GM19035 (cell line): ENCODE data around the gene COX4I2.
A peak's percentile ranks its signal among the peaks of the same experiment; 100 is the strongest.
"Not testable (repeated sequence)": the region's sequence is repeated elsewhere in the genome, so short reads cannot be mapped to it uniquely, and the experiment has no call there.

Experiments used
- ATAC-seq: cut with Tn5 transposase; IDR thresholded peaks from one replicate; pipeline ENCODE4 v1.9.1; 2021; ENCODE audit not compliant: unreplicated experiment

The COX4I2 gene

DNA sequence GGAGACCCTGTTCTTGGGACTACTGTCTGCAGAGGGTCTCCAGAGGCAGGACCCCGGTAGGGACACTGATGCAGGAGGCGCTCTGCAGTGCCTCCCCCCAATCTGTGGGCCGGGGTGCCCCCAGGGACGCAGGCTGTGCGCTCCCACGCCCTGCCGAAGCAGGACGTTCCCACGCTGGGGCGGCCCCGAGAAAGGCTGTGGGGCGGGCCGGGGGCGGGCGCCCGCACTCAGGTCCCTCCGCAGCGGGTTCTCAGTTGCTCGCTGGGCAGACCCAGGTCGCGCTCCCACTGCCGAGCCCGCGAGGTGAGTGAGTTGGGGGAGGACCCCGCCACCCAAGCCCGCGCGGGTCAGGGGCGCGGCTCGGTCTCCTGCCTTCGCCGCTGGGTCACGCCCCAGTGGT is at the start of gene COX4I2:
COX4I2 (plus strand) TSS at position 253 of the 400 bp plus-strand sequence. CDS start 1,106 bp downstream, outside the sequence.
- no peak for ATAC-seq

DNA sequence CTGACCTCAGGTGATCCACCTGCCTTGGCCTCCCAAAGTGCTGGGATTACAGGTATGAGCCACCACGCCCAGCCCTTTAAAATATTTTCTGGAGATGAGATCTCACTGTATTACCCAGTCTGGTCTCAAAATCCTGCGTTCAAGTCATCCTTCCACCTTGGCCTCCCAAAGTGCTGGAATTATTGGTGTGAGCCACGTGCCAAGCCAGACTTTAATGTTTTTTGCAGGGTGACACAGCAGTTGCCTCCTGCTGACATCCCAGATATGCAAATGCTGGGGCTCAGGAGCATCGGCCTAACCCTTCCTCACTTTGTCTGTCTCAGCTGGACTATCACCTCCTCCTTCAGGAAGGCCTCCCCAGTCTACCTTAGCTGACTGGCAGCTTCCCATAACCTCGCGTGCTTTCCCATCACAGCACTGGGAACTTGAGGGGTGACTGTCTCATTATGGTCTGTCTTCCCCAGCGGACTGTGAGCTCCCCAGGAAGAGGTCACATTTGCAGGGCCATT is 46.9 kb upstream of the COX4I2 start:
- ATAC-seq = no peak

DNA sequence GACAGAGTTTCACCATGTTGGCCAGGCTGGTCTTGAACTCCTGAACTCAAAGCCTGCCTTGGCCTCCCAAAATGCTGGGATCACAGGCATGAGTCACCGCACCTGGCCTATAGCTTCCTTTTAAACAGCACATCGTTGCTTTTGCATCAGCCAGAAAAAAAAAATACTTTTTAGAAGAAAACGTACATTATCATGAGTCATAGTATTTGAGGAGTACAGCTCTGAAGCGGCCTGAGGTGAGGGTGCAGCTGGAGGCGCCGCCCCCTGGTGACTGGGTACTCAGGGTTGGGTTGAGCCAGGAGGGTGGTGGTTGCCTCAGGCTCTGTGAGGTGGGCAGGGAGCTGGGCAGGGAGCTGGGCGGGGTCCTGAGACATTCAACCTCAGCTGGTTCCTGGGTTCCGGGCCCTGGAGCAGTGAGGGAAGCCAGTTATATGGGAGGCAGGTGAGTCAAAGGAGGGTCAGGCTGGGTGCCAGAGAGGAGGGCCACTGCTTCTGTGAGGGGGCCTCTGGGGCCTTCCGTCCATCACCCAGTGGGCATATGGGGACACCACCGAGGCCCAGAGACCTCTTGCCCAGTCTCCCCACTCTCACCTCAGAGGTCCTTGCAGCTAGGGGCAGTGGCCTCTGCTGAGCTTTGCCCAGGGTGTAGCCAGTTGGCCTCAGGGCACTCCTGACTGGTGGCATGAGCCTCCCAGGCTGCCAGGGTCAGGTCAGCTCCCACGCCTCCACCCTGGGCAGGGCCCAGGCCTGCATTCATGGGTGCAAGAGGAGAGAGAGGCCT is 44.3 kb upstream of the COX4I2 start:
- no peak for ATAC-seq

DNA sequence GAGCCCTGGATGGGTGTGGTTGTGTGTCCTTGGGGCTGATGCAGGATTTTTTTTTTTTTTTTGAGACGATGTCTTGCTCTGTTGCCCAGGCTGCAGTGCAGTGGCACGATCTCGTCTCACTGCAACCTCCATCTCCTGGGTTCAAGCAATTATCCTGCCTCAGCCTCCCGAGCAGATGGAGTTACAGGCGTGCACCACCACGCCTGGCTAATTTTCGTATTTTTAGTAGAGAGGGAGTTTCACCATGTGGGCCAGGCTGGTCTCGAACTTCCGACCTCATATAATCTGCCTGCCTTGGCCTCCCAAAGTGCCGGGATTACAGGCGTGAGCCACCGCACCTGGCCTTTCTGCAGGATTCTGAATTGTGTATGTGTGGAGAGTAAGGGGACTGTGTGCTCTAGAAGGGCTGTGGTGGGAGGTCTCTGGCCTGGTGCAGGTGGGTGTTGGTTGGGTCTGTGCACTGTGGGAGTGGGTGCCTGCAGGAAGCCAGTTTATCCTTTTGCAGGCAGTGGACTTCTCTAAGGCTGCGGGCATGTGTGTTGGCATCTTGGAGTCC is 43.6 kb upstream of the COX4I2 start:
- no peak for ATAC-seq

GRCh38 chr20:31594558-31595379 is 42.9 kb upstream of the COX4I2 start:
- no peak for ATAC-seq

DNA sequence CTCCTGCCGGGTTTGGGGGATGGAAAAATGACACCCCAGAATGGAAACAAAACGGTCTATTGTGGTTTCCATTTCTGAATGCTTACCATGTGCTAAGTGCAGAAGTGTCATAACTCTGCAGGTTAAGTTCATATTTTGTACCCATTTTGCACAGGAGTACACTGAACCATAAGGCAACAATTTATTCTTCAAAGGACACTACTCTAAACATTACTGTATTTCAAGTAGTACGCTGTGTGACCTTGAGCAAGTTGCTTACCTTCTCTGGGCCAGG is 42.4 kb upstream of the COX4I2 start:
- no peak for ATAC-seq

DNA sequence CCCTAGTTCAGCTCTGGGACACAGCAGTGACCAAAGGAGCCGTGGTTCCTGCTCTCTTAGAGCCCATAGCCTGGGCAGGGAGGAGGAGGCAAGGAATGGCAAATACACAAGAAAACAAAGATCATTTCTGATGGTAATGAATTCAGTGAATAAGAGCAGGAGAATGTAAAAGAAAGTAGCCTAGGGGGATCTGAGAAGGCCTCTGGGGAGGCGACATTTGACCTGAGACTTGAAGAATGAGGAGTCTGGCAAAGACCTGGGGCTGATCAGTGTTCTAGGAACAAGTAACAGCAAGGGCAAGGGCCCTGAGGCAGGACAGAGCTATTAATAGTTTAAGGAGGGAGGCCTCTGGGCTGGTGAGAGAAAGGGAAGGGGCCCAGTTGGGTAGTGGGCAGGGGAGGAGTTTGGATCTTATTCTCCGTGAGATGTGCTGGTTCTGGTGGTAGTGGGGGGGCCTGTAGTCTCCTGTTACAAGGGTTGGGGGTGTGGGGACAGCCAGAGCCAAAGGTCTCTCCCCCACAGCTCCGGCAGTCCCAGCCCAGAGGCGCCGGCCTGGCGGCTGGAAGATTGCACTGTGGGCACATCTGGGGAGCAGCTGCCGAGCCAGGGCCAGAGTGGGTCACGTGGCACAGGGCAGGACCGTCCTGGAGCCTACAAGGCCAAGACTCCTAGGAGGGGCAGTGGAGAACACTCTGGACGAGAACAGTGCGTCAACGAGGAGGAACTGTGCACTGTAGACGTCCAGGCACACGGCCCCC is 41.9 kb upstream of the COX4I2 start:
- no peak for ATAC-seq

GRCh38 chr20:31596412-31596715 is 41.3 kb upstream of the COX4I2 start:
- ATAC-seq = not testable (repeated sequence)

- ATAC-seq = no peak
Observed at GRCh38 chr20:31596831-31597480, 40.8 kb upstream of the COX4I2 start.

- no peak for ATAC-seq
Observed at GRCh38 chr20:31597481-31597855, 40.2 kb upstream of the COX4I2 start.

DNA sequence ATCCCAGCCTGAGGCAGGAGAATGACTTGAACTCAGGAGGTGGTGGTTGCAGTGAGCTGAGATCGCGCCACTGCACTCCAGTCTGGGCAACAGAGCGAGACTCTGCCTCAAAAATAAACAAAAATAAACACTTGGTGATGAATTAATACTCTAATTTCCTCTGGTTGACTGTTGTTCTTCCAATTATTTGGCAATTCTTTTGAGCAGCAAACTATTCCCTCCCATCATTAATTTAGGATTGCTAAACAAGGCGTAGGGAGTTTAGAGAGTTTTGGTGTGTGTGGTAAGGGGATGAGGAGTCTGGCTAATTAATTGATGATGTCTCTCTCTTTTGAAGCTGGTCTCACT is 35.3 kb upstream of the COX4I2 start:
- ATAC-seq = no peak

DNA sequence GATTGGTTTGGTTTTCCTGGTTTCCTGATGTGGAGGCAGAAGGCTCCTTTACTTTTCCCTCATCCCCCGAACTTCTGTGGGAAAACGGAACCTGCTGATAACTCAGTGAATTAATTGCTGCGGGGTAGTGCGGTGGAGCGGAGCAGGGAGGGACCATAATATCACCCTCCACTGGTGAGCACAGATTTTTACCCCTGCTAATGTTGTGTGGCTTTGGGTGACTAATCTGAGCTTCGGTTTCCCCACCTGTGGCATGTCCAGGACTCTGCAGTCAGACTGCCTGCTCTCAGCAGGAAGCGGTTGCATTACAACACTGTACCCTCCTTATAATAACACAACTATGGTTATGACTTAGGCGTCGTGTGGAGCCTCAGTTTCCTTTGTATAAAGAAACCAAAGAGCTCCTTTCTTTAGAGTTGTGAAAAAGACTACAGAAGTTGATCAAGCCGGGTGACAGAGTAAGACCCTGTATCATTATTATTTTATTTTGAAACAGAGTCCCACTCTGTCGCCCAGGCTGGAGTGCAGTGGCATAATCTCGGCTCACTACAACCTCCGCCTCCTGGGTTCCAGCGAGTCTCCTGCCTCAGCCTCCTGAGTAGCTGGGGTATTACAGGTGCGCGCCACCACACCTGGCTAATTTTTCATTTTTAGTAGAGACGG is 34.8 kb upstream of the COX4I2 start:
- peak; percentile 71 for ATAC-seq

GRCh38 chr20:31603822-31604566 is 33.7 kb upstream of the COX4I2 start:
- peak; percentile 54 for ATAC-seq

DNA sequence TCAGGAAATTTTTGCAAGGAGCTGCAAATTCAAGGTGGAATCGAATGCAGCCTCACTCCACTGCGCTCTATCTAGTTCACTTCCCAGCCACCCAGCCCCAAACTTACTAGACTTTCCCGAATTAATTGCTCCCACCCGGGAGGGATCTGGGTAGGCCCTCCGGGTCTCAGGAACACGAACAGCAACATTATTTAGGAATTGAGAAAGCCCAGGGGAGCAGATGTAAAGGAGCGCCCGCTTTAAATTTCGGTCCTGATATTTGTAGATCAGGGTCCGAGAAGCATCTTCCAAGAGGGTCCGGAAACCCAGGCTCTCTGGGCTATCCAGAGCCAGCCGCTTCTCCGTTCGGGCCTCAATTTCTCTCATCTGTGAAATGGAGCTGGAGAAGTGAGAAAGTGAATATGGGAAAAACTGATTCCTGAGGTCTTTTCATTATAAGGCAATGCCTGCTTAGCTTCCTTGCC is 33.1 kb upstream of the COX4I2 start:
- ATAC-seq = no peak

- ATAC-seq = peak; percentile 75
Observed at GRCh38 chr20:31605031-31605901, 32.4 kb upstream of the COX4I2 start, which contains the start of gene ID1. ID1 (plus strand) TSS chr20:31605289; CDS start chr20:31605388, 99 bp downstream.

GRCh38 chr20:31605902-31606803 is 31.6 kb upstream of the COX4I2 start:
- no peak for ATAC-seq

DNA sequence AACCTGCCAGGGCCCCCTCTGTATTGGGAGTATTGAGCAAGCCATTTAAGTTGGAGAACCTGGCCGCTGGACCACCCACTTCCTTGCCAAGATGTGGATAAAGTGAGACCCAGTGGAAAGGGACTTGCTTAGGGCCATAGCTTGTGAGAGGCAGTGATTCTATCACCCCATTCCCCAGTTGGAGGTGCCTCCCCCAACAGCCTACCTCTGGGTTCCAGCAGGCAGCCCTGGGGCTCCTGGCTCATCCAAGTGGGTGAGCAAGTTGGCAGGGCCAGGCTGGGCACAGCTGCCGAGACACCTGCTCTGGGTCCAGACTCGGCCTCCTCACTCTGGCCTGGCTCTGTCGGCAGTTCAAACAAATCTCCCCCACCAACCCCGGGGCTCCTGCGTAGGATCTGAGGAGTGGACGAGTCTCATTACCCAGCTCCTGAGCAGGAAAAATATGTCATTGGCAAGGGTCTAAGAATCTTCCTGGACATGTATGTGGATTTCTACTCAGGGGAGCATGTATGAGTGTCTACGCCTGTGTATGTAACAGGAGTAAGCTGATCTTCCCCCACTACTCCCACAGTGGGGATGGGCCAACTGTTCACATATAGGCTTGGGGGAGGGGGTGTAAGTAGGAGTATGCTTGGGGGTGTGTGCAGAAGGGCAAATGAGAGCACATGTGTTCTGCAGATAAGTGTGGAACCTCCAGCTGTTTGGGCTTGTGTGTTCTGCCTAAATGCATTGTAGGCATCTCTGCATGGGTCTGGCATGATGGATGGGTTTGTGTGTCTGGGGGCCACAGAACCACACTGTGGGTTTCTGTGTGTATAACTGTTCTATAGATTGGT is 30.7 kb upstream of the COX4I2 start:
- ATAC-seq = no peak
